Right atrium auricular region (tissue), 2 donors: ENCODE results near the gene ACTL8. TPM values are rescaled to one million over a fixed set of nuclear protein-coding genes. Genes with fewer than 3 reads are reported as not detected.

ENCODE experiments used
- DNase-seq: peaks from one replicate; pipeline ENCODE4 v3.0.0-alpha.2; 2019; ENCODE audit warnings: low spot score
- H3K27ac ChIP-seq, 2 donors: fragments of 200-600 bp; sonication (generic); 1 replicate in 1 of 2; 2 replicates in 1 of 2; pipeline ENCODE4 v1.5.1; 2016 to 2019
- H3K27me3 ChIP-seq, 2 donors: fragments of 200-600 bp; sonication (generic); one replicate each; pipeline versions ENCODE4 v1.5.1 to v1.6.0; 2017 to 2019
- H3K36me3 ChIP-seq: fragments of 200-600 bp; sonication (generic); one replicate; pipeline ENCODE4 v1.5.1; 2016
- H3K4me1 ChIP-seq, 2 donors: fragments of 200-600 bp; sonication (generic); one replicate each; pipeline versions ENCODE4 v1.5.1 to v1.6.0; 2017 to 2019
- H3K4me3 ChIP-seq, 2 donors: fragments of 200-600 bp; sonication (generic); 1 replicate in 1 of 2; 2 replicates in 1 of 2; pipeline ENCODE4 v1.5.1; 2017 to 2019; ENCODE audit warnings: mild to moderate bottlenecking in 1 of 2, moderate library complexity in 1 of 2
- H3K9me3 ChIP-seq, 2 donors: fragments of 200-600 bp; sonication (generic); one replicate each; pipeline ENCODE4 v1.5.1; 2019
- CTCF ChIP-seq, 2 donors: fragments of 200-600 bp; sonication (generic); IDR thresholded peaks; one replicate each; pipeline ENCODE4 v1.5.1; 2019; ENCODE audit warnings: antibody characterized with exemption in 2 of 2
- total RNA-seq, 2 donors: library from RNA; depleted of rRNA; stranded (reverse); fragments of >200 nt; gene quantifications; one replicate each; pipeline ENCODE4 v1.1.0, GENCODE V29; 2016

The ACTL8 gene
- total RNA-seq, 2 donors from 2014 or later, result not detected

- no peak overlapping the region for H3K27ac ChIP-seq
- TF ChIP-seq CTCF (IDR thresholded peaks at IDR 0.05), result no peak
- no peaks in the 10 kb centered on the region for H3K27me3 ChIP-seq
- no peaks in the 10 kb centered on the region for H3K36me3 ChIP-seq
- DNase-seq, result no peak
- no peaks in the 10 kb centered on the region for H3K9me3 ChIP-seq
- H3K4me3 ChIP-seq, result no peak overlapping the region
- no peaks in the 10 kb centered on the region for H3K4me1 ChIP-seq
Measured at GRCh38 chr1:17856496-17857108, 101.5 kb downstream of the ACTL8 start.

GRCh38 chr1:17857109-17857499 lies 102.0 kb downstream of the ACTL8 start:
- Histone ChIP-seq H3K27me3 (no peaks in the 10 kb centered on the region), H3K4me1 (no peaks in the 10 kb centered on the region), H3K27ac (no peak overlapping the region), H3K36me3 (no peaks in the 10 kb centered on the region), H3K4me3 (no peak overlapping the region), H3K9me3 (no peaks in the 10 kb centered on the region)
- TF ChIP-seq CTCF (IDR thresholded peaks at IDR 0.05), result no peak
- no peak for DNase-seq

- DNase-seq, result no peak
- no peak for TF ChIP-seq CTCF (IDR thresholded peaks at IDR 0.05)
- Histone ChIP-seq H3K36me3 (no peaks in the 10 kb centered on the region), H3K9me3 (no peaks in the 10 kb centered on the region), H3K4me1 (no peaks in the 10 kb centered on the region), H3K4me3 (no peak overlapping the region), H3K27ac (no peak overlapping the region), H3K27me3 (no peaks in the 10 kb centered on the region)
Measured at GRCh38 chr1:17857996-17858395, 102.9 kb downstream of the ACTL8 start.

GRCh38 chr1:17860812-17861211 lies 105.7 kb downstream of the ACTL8 start:
- Histone ChIP-seq H3K27me3 (no peaks in the 10 kb centered on the region), H3K9me3 (no peaks in the 10 kb centered on the region), H3K27ac (no peak overlapping the region), H3K36me3 (no peaks in the 10 kb centered on the region), H3K4me1 (no peaks in the 10 kb centered on the region), H3K4me3 (no peak overlapping the region)
- no peak for DNase-seq
- no peak for TF ChIP-seq CTCF (IDR thresholded peaks at IDR 0.05)

- no peak for DNase-seq
- no peaks in the 10 kb centered on the region for H3K4me1 ChIP-seq
- no peak for TF ChIP-seq CTCF (IDR thresholded peaks at IDR 0.05)
- no peaks in the 10 kb centered on the region for H3K27me3 ChIP-seq
- H3K27ac ChIP-seq, result no peak overlapping the region
- no peak overlapping the region for H3K4me3 ChIP-seq
- H3K36me3 ChIP-seq, result no peaks in the 10 kb centered on the region
- no peaks in the 10 kb centered on the region for H3K9me3 ChIP-seq
Measured at GRCh38 chr1:17861685-17862084, 106.6 kb downstream of the ACTL8 start.

- Histone ChIP-seq H3K4me3 (no peak overlapping the region), H3K36me3 (no peaks in the 10 kb centered on the region), H3K9me3 (no peaks in the 10 kb centered on the region), H3K4me1 (no peaks in the 10 kb centered on the region), H3K27ac (no peak overlapping the region), H3K27me3 (no peaks in the 10 kb centered on the region)
- no peak for TF ChIP-seq CTCF (IDR thresholded peaks at IDR 0.05)
- no peak for DNase-seq
Measured at GRCh38 chr1:17862121-17862520, 107.0 kb downstream of the ACTL8 start.
